Measurements from ENCODE around the gene GNG4. TPM values are rescaled to one million over a fixed set of nuclear protein-coding genes. Genes with fewer than 3 reads are reported as not detected.
"Not testable (repeated sequence)": the region's sequence is repeated elsewhere in the genome, so short reads cannot be mapped to it uniquely, and the experiment has no call there.

GNG4 gene
- total RNA-seq, 1 donor from 2014 or later, result 0.12 TPM

DNA sequence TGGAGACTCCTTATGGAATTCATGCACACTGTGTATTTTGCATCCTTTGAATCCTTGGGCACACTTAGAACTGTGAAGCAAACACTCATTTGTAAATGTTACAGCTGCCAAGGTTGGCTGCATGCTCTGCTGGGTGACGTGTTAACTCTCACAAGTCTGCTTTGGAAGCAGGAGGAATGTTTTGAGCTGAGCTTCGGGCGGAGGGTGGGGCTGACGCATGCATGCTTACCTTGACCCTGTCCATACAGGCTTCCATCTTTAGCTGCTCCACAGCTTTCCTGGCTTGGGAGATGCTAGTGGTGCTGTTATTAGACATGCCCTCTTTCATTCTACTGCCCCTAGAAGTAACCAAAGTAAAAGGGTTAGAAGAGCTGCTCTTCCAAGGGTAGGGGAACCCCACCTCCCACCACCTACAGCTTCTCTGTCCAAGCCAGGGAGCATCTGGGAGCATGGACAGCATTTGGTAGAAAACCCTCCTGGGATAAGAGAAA is 66.0 kb downstream of the GNG4 start:
- TF ChIP-seq, protein P1, sequence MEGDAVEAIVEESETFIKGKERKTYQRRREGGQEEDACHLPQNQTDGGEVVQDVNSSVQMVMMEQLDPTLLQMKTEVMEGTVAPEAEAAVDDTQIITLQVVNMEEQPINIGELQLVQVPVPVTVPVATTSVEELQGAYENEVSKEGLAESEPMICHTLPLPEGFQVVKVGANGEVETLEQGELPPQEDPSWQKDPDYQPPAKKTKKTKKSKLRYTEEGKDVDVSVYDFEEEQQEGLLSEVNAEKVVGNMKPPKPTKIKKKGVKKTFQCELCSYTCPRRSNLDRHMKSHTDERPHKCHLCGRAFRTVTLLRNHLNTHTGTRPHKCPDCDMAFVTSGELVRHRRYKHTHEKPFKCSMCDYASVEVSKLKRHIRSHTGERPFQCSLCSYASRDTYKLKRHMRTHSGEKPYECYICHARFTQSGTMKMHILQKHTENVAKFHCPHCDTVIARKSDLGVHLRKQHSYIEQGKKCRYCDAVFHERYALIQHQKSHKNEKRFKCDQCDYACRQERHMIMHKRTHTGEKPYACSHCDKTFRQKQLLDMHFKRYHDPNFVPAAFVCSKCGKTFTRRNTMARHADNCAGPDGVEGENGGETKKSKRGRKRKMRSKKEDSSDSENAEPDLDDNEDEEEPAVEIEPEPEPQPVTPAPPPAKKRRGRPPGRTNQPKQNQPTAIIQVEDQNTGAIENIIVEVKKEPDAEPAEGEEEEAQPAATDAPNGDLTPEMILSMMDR (conservative IDR thresholded peaks at IDR 0.05; ENCODE audit: low read depth, low read length), result no peak
- DNase-seq (ENCODE audit: low read depth), result no peak
- H3K4me3 ChIP-seq (ENCODE audit: low read depth, low read length), result no peak overlapping the region

- no peak overlapping the region for H3K4me3 ChIP-seq (ENCODE audit: low read depth, low read length)
- TF ChIP-seq, protein P1 (conservative IDR thresholded peaks at IDR 0.05; ENCODE audit: low read depth, low read length), result no peak
Measured at GRCh38 chr1:235582130-235582529, 67.5 kb downstream of the GNG4 start.

DNA sequence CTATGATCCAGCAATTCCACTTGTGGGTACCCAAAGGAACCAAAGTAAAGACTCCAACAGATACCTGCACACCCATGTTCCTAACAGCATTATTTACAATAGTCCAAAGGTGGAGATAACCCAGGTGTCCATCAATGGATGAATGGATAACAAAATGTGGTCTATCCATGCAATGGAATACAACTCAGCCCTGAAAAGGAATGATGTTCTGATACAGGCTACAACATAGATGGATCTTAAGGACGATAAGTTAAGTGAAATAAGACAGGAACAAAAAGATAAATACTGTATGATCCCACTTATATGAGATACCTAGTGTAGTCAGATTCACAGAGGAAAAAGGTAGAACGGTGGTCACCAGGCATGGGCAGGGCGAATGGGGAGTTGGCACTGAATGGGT is 69.7 kb downstream of the GNG4 start:
- no peak overlapping the region for H3K4me3 ChIP-seq (ENCODE audit: low read depth, low read length)
- TF ChIP-seq, protein P1 (conservative IDR thresholded peaks at IDR 0.05; ENCODE audit: low read depth, low read length), result no peak
- no peak for DNase-seq (ENCODE audit: low read depth)

More at GRCh38 chr1:235582130-235582529, 67.5 kb downstream of the GNG4 start:
- DNase-seq (ENCODE audit: low read depth), result no peak

DNA sequence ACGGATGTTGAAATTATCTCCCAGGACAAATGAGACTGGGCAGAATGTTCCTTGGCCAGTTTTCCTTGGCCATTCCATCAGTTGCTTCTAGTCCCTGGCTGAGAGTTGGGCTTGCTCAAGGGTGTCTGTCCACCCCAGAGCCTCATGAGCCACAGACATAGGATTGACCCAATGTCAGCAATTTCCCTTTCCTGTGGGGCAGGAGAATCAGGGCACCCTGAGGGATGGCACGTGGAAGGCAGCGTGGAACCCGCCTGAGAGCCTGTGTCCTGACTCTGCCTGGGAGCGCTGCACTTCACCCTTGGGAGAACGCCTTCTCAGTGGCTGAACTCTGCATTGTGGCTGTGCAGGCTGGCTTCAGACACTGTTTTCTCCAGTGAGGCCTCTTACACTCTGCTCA is 74.0 kb downstream of the GNG4 start:
- TF ChIP-seq, protein P1 (conservative IDR thresholded peaks at IDR 0.05; ENCODE audit: low read depth, low read length), result no peak
- no peak overlapping the region for H3K4me3 ChIP-seq (ENCODE audit: low read depth, low read length)

GRCh38 chr1:235573880-235574279 is 75.7 kb downstream of the GNG4 start:
- no peak for DNase-seq (ENCODE audit: low read depth)
- no peak overlapping the region for H3K4me3 ChIP-seq (ENCODE audit: low read depth, low read length)
- TF ChIP-seq, protein P1 (conservative IDR thresholded peaks at IDR 0.05; ENCODE audit: low read depth, low read length), result no peak

More for the DNA sequence above, 74.0 kb downstream of the GNG4 start:
- no peak for DNase-seq (ENCODE audit: low read depth)

- not testable (repeated sequence) for DNase-seq (ENCODE audit: low read depth); H3K4me3 ChIP-seq (ENCODE audit: low read depth, low read length)
Measured at GRCh38 chr1:235572971-235573370, 76.6 kb downstream of the GNG4 start.

- no peak overlapping the region for H3K4me3 ChIP-seq (ENCODE audit: low read depth, low read length)
- no peak for DNase-seq (ENCODE audit: low read depth)
- TF ChIP-seq, protein P1 (conservative IDR thresholded peaks at IDR 0.05; ENCODE audit: low read depth, low read length), result no peak
Measured at GRCh38 chr1:235571482-235571881, 78.1 kb downstream of the GNG4 start.

Data from epithelial cell of proximal tubule (primary cell).